Epithelial cell of esophagus (primary cell): ENCODE data around the gene MPRIP.
"Not testable (repeated sequence)": the region's sequence is repeated elsewhere in the genome, so short reads cannot be mapped to it uniquely, and the experiment has no call there.

Experiments
- DNase-seq: peaks from one replicate; pipeline ENCODE4 v3.0.0; 2010; ENCODE audit warnings: low read depth
- H3K4me3 ChIP-seq: 2 replicates; pipeline ENCODE4 v1.5.1; 2011; ENCODE audit warnings: mild to moderate bottlenecking, low read length, control low read depth
- CTCF ChIP-seq: IDR thresholded peaks from 2 replicates; pipeline ENCODE4 v1.5.1; 2011; ENCODE audit warnings: low read depth, mild to moderate bottlenecking, low read length, control low read depth, inconsistent platforms; ENCODE audit not compliant: insufficient read depth; ENCODE audit errors: missing control alignments

Gene MPRIP

GRCh38 chr17:17183744-17184143, 141.5 kb downstream of the MPRIP start:
- no peak for TF ChIP-seq CTCF
- no peak for DNase-seq
- H3K4me3 ChIP-seq, result no peak overlapping the region

GRCh38 chr17:17184985-17185757, 142.9 kb downstream of the MPRIP start:
- not testable (repeated sequence) for DNase-seq, H3K4me3 ChIP-seq

- H3K4me3 ChIP-seq, result no peak overlapping the region
- TF ChIP-seq CTCF, result no peak
- DNase-seq, result peak; percentile 95
Observed at GRCh38 chr17:17186051-17186450, 143.8 kb downstream of the MPRIP start.

- no peak overlapping the region for H3K4me3 ChIP-seq
- DNase-seq, result no peak
- TF ChIP-seq CTCF, result no peak
Observed at GRCh38 chr17:17186551-17187505, 144.6 kb downstream of the MPRIP start.

GRCh38 chr17:17188586-17188985, 146.3 kb downstream of the MPRIP start:
- DNase-seq, result no peak
- H3K4me3 ChIP-seq, result no peak overlapping the region
- no peak for TF ChIP-seq CTCF

GRCh38 chr17:17189559-17189958, 147.3 kb downstream of the MPRIP start:
- no peak overlapping the region for H3K4me3 ChIP-seq
- DNase-seq, result peak; percentile 42
- no peak for TF ChIP-seq CTCF

GRCh38 chr17:17190188-17190587, 147.9 kb downstream of the MPRIP start:
- no peak for DNase-seq
- no peak overlapping the region for H3K4me3 ChIP-seq
- no peak for TF ChIP-seq CTCF
